HG02885 (cell line): ENCODE data around the gene TESMIN.

Experiments
- ATAC-seq: cut with Tn5 transposase; IDR thresholded peaks from one replicate; pipeline ENCODE4 v1.9.1; 2021; ENCODE audit warnings: mild to moderate bottlenecking; ENCODE audit not compliant: unreplicated experiment, poor library complexity

TESMIN gene

DNA sequence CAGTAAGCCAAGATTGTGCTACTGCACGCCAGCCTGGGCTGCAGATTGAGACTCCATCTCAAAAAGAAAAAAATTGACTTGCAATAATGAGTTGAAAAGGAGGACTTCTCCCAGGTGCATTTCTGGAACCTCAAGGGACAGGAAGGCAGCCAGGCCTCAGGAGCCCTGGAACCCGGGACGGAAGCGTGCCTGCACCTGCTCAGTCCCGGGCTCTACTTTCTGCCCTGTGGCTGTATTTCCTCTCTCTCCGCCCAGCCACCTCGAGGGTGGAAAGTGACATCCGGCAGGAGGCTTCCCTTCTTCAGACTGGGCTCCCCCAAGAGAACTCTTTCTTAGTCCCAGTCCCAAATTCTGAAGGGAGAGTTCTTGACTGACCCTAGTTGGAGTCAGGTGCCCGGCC is 87.2 kb downstream of the TESMIN start:
- ATAC-seq, result no peak

DNA sequence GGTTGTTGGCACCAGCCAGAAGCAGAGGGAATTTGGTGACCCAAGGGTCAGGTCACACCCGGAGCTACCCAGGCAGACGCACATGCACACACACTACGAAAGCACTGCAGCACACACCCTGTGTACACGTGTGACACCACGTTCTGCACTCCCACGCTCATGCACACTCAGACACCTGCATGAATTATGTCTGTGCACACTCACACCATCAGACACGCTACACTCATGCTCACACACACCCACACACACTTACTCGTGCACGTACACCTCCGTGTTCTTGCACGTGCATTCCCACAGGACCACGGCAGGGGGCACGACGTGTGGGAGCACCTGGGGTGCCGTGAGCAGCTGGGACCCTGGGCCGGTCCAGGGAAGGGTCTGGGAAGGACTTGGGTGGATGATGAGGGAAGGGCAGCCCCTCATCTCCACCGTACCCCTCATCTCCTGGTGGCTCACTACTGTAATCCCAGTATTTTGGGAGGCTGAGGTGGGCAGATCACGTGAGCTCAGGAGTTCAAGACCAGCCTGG is 87.8 kb downstream of the TESMIN start:
- no peak for ATAC-seq

DNA sequence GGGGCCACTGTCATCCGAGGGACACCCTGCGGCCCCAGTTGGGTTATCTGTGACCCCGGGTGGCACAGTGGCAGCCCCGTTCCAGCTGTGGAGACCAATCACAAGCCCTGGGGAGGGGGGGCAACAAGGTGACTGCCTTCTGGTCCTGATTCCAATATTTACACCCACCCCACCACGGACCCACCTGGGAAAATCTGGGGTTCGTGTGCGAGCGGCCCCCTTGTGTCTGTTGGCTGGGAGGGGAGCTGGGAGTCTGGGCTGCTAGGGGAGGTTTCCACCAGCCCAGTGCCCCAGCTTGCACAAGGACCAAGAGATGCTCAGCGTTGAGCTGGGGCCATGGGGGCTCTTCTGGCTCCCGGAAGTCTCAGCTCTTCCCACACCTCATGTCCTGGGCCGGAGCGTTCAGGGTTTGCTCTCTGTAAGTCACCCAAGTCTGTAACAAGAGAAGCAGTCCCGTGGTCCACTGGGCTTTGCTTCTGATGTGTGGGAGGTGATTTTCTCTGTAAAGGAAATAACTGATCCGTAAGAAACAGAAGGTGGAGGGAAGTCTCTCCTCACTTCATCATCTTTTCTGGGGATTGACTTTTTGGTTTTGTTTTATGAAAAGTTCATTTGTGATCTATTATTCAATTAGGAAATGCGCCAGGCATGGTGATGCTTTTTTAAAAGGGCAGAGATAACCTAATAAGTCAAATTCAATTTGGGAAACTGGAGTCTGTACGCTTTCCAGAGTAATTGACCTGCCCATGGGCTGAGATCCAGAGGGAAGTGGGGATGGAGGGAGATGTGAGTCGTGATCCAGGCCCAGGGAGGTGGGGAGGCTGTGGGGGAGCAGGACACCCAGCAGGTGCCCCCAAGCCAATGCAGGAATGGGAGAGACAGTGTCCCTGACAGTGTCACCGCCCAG is 89.4 kb downstream of the TESMIN start:
- ATAC-seq, result no peak

DNA sequence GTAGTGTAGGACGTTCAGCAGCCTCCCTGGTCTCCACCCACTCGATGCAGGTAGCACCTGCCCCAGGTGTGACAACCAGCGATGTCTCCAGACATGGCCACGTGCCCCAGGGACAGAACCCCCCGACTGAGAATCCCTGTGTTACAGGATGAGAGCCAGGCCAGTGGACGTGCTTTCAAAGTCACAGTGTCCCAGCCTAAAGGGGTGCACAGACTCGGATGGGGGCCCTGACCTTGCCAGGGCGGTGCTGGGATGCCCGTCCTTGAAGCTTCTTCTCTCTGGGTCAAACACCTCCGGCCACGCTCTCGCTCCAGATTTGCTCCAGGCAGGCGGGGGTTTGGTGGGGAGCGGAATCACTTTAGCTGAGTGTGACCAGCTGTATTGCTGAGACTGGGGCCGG is 90.3 kb downstream of the TESMIN start:
- ATAC-seq, result no peak

DNA sequence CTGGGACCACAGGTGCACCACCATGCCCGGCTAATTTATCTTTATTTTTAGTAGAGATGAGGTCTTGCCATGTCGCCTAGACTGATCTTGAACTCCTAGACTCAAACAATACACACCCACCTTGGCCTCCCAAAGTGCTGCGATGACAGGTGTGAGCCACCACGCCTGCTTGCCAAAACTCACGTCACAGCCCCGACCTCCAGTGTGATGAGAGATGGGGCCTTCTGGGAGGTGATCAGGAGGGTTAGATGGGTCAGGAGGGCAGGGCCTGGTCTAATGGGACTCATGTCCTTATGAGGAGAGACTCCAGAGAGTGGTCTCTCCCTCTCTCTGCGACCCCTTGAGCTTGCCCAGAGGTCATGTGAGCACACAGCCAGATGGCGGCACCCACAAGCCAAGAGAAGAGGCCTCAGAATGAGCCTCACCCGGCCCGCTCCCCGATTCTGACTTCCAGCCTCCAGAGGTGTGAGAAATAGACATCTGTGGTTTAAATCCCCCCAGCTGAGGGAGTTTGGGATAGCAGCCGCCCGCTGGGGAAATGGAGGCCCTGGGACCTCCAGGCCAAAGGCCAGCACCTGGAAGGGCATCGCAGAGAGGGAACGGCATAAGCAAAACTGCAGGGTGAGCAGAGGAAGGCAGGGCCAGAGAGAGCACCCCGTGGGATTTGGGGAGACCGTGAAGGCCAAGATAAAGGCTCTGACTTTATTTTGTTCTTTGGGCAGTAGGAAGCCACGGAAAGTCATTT is 91.1 kb downstream of the TESMIN start:
- no peak for ATAC-seq

DNA sequence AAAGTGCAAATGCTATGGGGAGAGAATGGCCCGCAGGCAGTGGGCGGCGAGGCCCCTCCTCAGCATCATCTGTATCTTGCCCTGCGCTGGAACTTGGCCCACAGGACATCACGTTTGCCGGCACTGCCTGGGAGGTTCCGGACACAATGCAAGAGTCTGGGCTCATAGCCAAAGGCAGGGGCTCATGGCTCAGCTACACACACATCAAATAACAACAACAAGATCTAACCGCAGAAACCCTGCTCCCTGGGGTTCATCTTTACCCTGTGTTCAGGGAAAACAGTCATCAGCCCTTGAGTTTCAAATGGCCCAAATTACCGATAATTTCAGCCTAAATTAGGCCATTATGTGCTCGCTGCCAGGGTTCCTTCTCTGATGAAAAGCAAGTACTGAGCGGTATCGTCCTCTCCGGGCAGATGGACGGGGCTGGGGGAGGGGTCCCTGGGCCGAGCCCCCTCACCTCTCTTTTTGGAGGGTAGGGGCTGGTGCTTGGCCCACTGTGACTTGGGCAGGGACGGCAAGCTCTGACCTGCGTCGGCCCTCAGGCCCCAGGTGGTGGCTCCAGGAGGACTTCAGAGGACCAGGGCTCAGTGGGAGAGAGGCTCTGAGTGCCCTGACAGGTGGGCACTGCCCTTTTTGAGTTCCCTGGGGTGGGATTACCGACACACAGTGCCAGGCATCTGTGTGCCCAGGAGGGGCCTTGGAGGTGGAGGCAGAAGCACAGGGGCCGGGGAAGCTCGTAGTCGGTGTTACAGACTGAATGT is 92.0 kb downstream of the TESMIN start:
- ATAC-seq, result no peak

DNA sequence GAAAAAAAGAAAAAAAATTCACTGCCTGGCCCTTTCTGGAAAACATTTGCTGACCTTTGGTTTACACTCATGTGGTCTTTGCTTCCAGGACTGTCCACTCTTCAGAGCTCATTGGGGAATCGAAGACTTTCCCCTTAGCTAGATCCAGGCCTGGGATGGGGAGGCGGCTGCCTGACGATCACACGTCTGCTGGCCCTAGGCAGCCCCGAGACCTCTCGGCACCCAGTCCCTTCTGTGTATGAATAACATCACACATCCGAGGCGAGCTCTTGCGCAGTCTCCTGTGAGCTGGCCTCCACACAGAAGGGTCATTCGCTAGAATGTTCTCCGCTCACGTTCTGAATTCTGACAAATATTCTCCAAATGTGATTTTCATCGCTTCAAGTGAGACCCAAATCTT is 92.7 kb downstream of the TESMIN start:
- ATAC-seq, result no peak

DNA sequence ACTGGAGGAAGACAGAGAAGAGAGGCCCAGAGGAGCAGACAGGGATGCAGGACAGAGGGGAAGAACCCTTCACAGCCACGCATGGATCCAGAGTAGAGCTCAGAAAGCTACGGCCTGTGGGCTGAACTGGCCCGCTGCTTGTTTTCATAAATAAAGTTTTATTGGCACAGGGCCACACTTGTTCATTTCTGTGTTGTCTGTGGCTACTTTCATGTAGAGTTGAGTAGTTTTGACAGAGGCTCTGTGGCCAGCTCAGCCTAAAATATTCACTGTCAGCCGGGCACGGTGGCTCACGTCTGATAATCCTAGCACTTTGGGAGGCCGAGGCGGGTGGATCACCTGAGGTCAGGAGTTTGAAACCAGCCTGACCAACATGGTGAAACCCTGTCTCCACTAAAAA is 93.2 kb downstream of the TESMIN start:
- ATAC-seq, result no peak
